Kidney (tissue), 14 donors: ENCODE data around the gene CCDC196. TPM values are rescaled to one million over a fixed set of nuclear protein-coding genes. Genes with fewer than 3 reads are reported as not detected.

Source experiments
- DNase-seq, 5 donors: peaks; one replicate each; pipeline ENCODE4 v3.0.0-alpha.2; 2013 to 2020
- FAIRE-seq: peaks from 2 replicates; lab custom pipeline; 2012; peaks lifted over from hg19 to GRCh38; lab: Jason Lieb, UNC
- H3K27ac ChIP-seq, 2 donors: one replicate each; pipeline ENCODE4 v1.7.0; 2013; ENCODE audit warnings: low read depth in 2 of 2, low read length in 2 of 2, inconsistent platforms in 1 of 2
- H3K27me3 ChIP-seq: one replicate; pipeline ENCODE4 v1.7.1; 2013; ENCODE audit warnings: low read length, inconsistent platforms; ENCODE audit not compliant: control insufficient read depth, insufficient read depth
- H3K36me3 ChIP-seq, 3 donors: one replicate each; pipeline versions ENCODE4 v1.7.0 to v1.7.1; 2013; ENCODE audit warnings: low read length in 3 of 3, control low read depth in 1 of 3, inconsistent platforms in 1 of 3; ENCODE audit not compliant: insufficient read depth in 3 of 3, control insufficient read depth in 2 of 3
- H3K4me1 ChIP-seq, 3 donors: one replicate each; pipeline versions ENCODE4 v1.7.0 to v1.7.1; 2013; ENCODE audit warnings: low read length in 3 of 3, inconsistent platforms in 1 of 3, low read depth in 1 of 3; ENCODE audit not compliant: control insufficient read depth in 2 of 3, insufficient read depth in 2 of 3
- H3K4me3 ChIP-seq, 3 donors: one replicate each; pipeline versions ENCODE4 v1.7.0 to v1.8.1; 2013; ENCODE audit warnings: low read length in 3 of 3, control low read depth in 1 of 3, inconsistent platforms in 1 of 3
- H3K9ac ChIP-seq, 3 donors: one replicate each; pipeline versions ENCODE4 v1.7.0 to v1.7.1; 2013; ENCODE audit warnings: low read length in 3 of 3, control low read depth in 1 of 3, inconsistent platforms in 1 of 3
- H3K9me3 ChIP-seq, 3 donors: one replicate each; pipeline versions ENCODE4 v1.7.0 to v1.7.1; 2013; ENCODE audit warnings: low read length in 3 of 3, control low read depth in 1 of 3, inconsistent platforms in 1 of 3; ENCODE audit not compliant: control insufficient read depth in 2 of 3, insufficient read depth in 1 of 3
- CTCF ChIP-seq: IDR thresholded peaks from 3 replicates; pipeline ENCODE4 v1.5.1; 2012; ENCODE audit warnings: mild to moderate bottlenecking, moderate library complexity, borderline replicate concordance; ENCODE audit not compliant: insufficient read depth; ENCODE audit errors: extremely low read depth
- intact Hi-C: fragments of 100-400 bp; cut with DNase I; formaldehyde crosslinking; loops from one replicate; pipeline ENCODE4 v1.11.1; 2022
- polyA plus RNA-seq: library from polyadenylated mRNA; stranded (reverse); fragments of 350-450 nt; fragmentation: Illumina TruSeq; extraction: RNeasy Lipid Tissue Mini Kit (QIAGEN cat#74804); gene quantifications from one replicate; pipeline ENCODE4 v1.2.3, GENCODE V29; 2014; ENCODE audit warnings: low read depth, low replicate concordance; ENCODE audit not compliant: insufficient read depth
- total RNA-seq: library from RNA; stranded (reverse); fragmentation: NEBNext Ultra II Directional; extraction: Animal tissue kit (Norgen Biotek cat#: 25700); gene quantifications from one replicate; pipeline ENCODE4 v1.2.1, GENCODE V29; 2021
- donor health status: control.
- donor health status: control.
- donor health status: control.
- donor health status: control.
- donor health status: control.
- donor health status: DM: yes; HTN: yes; CAD: no.
- donor health status: Normal renal cell carcinoma (clear cell type).

Gene CCDC196
- total and polyA plus RNA-seq, 2 donors from 2014 or later: not detected

DNA sequence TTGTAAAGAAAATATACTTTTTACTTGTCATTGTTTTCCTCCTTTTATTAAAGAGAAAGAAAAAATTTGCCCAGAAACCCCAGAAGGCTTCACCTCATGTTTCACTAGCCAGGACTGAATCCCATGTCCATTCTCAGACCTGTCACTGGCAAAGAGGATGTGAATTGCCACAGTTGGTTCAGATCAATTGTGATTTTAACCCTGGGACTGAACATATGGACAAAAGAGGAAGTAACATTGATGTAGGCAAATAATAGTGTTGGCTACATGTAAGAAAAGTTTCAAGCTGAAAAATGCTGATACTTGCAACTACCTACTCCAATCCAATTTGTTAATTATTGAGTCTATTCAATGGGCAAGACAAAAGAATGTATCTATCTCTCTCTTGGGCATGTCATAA lies 8.6 kb upstream of the CCDC196 start:
- H3K4me1 ChIP-seq: no peaks in the 10 kb centered on the region
- DNase-seq (no peak), FAIRE-seq (no peak)

DNA sequence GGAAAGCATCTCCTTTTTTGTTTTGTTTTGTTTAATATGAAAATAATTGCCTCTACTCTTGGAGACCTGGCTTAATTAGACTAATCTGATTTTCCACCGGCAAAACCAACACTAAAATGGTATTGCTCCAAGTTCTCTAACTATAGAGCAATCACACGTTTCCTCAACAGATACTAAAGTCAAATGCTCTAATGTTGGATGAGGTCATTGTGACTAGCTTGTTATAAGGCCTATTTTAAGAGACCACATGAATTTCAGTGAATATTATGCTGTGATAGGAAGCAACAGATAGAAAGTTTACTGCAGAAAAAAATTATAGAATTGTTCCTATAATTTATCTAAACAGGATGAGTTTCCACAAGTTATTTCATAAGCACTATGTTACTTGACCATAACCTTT lies 3.3 kb upstream of the CCDC196 start:
- no peak overlapping the region for H3K4me3 ChIP-seq
- FAIRE-seq (no peak), DNase-seq (no peak)
- H3K36me3 ChIP-seq: no peaks in the 10 kb centered on the region
- intact Hi-C loops: no loop called here
- no peak for TF ChIP-seq CTCF
- no peak overlapping the region for H3K9ac ChIP-seq
- H3K27ac ChIP-seq: no peak overlapping the region
- no peaks in the 10 kb centered on the region for H3K9me3 ChIP-seq
- H3K4me1 ChIP-seq: peaks cover 0 to 2% (median 0%) of the 10 kb centered on the region in 3 donors
- no peaks in the 10 kb centered on the region for H3K27me3 ChIP-seq

More for the DNA sequence above, 8.6 kb upstream of the CCDC196 start:
- no peaks in the 10 kb centered on the region for H3K36me3 ChIP-seq
- no peak overlapping the region for H3K4me3 ChIP-seq
- H3K9ac ChIP-seq: no peak overlapping the region
- intact Hi-C loops: no loop called here
- H3K9me3 ChIP-seq: no peaks in the 10 kb centered on the region
- H3K27ac ChIP-seq: no peak overlapping the region
- H3K27me3 ChIP-seq: no peaks in the 10 kb centered on the region
- no peak for TF ChIP-seq CTCF

DNA sequence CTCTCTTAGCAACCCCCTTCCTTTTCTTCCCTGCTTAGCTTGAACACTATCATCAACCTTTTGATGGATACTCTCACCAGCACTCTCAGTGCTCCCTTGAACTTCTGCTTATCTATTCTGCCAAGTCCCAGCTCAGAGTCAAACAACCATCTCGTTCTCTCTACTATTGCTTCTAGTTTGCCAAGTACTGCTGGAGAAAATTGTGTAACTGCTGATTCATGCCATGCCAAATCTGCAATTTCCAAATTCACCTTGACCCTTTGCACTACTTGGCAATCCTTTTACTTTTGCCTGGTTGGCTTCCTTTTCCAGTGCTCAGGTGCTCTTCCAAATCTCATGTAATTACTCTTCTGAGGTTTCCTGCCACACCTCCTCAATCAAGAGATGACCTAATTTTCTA lies 2.8 kb upstream of the CCDC196 start:
- intact Hi-C loops: no loop called here
- no peak for TF ChIP-seq CTCF
- Histone ChIP-seq H3K27ac (no peak overlapping the region), H3K9ac (no peak overlapping the region), H3K4me1 (peaks cover 0 to 2% (median 0%) of the 10 kb centered on the region in 3 donors), H3K36me3 (no peaks in the 10 kb centered on the region), H3K4me3 (no peak overlapping the region), H3K27me3 (no peaks in the 10 kb centered on the region), H3K9me3 (no peaks in the 10 kb centered on the region)
- no peak for DNase-seq
- no peak for FAIRE-seq

DNA sequence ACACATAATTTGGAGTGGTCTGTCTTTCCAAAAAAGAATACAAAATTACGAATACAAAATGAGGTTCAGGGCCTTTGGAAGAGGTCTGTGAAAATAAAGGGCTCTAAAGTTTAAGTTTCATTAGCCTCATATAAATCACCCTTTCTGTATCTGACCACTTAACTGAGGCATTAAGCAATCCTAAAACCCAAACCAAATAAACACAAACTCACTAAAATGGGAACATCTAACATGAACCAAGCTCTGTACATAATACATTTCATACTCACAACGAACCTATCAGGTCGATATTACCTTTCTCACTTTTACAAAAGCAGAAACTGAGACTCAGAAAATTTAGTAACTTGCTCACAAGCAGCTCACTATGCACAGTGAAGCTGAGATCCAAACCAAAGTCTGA lies 1.1 kb upstream of the CCDC196 start:
- Histone ChIP-seq H3K36me3 (no peaks in the 10 kb centered on the region), H3K9me3 (no peaks in the 10 kb centered on the region), H3K27me3 (no peaks in the 10 kb centered on the region), H3K4me3 (no peak overlapping the region), H3K4me1 (peaks cover 0 to 2% (median 0%) of the 10 kb centered on the region in 3 donors), H3K27ac (no peak overlapping the region), H3K9ac (no peak overlapping the region)
- no peak for TF ChIP-seq CTCF
- FAIRE-seq (no peak), DNase-seq (no peak)
- intact Hi-C loops: no loop called here
